Activated T-cell treated with anti-CD3 and anti-CD28 coated beads, Interleukin-2, amount 50 U/mL, for 24 hours (primary cell): ENCODE data around the gene ENPP5.
A peak's percentile ranks its signal among the peaks of the same experiment; 100 is the strongest.
"Not testable (repeated sequence)": the region's sequence is repeated elsewhere in the genome, so short reads cannot be mapped to it uniquely, and the experiment has no call there.

Experiments
- DNase-seq: peaks from one replicate; pipeline ENCODE4 v3.0.0-alpha.2; 2020
- H3K27ac Mint-ChIP-seq: 2 replicates; pipeline ENCODE4 v1.8.0; 2020; ENCODE audit warnings: mild to moderate bottlenecking, mixed read lengths
- H3K27me3 Mint-ChIP-seq: 2 replicates; pipeline ENCODE4 v1.8.0; 2020; ENCODE audit warnings: mixed read lengths
- H3K36me3 Mint-ChIP-seq: 2 replicates; pipeline ENCODE4 v1.8.0; 2020; ENCODE audit warnings: low read depth, mixed read lengths
- H3K4me1 Mint-ChIP-seq: 2 replicates; pipeline ENCODE4 v1.8.0; 2020; ENCODE audit warnings: low read depth, mixed read lengths
- H3K4me3 Mint-ChIP-seq: 2 replicates; pipeline ENCODE4 v1.8.0; 2020; ENCODE audit warnings: mild to moderate bottlenecking, moderate library complexity, mixed read lengths
- H3K9me3 Mint-ChIP-seq: 2 replicates; pipeline ENCODE4 v1.8.0; 2020; ENCODE audit warnings: mixed read lengths

ENPP5 gene

GRCh38 chr6:46138281-46138680 lies 32.5 kb downstream of the ENPP5 start:
- no peak overlapping the region for H3K4me3 Mint-ChIP-seq
- H3K27me3 Mint-ChIP-seq = no peaks in the 10 kb centered on the region
- DNase-seq = no peak
- H3K36me3 Mint-ChIP-seq = peaks cover 20% of the 10 kb centered on the region
- H3K27ac Mint-ChIP-seq = no peak overlapping the region
- no peaks in the 10 kb centered on the region for H3K9me3 Mint-ChIP-seq
- peaks cover 36% of the 10 kb centered on the region for H3K4me1 Mint-ChIP-seq

DNA sequence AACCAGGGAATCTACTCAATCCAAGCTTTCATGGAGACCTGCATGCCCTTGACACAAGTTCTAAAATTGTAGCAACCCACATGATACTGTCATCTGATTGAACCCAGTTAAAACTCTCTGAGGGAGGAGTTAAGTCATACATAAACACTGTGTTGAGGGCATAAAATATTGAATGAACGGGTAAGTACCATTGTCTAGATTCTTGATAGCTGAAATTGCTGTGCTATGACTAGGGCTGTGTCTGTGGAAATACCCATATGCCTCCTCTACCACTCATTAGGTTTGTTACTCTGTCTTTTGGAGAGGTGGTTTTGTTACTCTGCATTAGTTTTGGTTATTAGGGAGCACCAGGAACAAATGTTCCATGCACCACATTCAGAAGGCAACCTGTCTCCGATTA lies 33.4 kb downstream of the ENPP5 start:
- Mint-ChIP-seq H3K27ac (no peak overlapping the region), H3K4me3 (no peak overlapping the region), H3K27me3 (no peaks in the 10 kb centered on the region), H3K4me1 (peaks cover 38% of the 10 kb centered on the region), H3K9me3 (no peaks in the 10 kb centered on the region), H3K36me3 (peaks cover 13% of the 10 kb centered on the region)
- no peak for DNase-seq

DNA sequence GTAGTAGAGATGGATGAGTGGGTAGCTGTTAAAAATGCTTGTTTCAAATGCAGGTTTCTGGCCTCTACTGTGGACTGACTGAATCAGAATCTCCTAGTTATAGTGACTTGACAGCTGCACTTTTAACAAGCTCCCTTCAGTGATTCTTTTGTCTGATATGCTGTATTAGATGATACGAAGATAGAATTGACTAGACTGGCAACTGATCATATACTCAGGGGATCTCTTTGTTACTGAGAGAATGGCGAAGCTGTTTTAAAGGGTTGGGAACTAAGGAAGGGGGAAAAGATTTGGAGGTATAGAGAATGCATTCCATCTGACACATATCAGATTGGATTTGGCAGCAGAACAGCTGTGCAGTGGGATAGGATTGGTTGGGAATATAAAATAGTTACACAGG lies 33.9 kb downstream of the ENPP5 start:
- no peak for DNase-seq
- Mint-ChIP-seq H3K4me3 (no peak overlapping the region), H3K27me3 (no peaks in the 10 kb centered on the region), H3K4me1 (peaks cover 40% of the 10 kb centered on the region), H3K36me3 (peaks cover 11% of the 10 kb centered on the region), H3K9me3 (no peaks in the 10 kb centered on the region), H3K27ac (no peak overlapping the region)

DNA sequence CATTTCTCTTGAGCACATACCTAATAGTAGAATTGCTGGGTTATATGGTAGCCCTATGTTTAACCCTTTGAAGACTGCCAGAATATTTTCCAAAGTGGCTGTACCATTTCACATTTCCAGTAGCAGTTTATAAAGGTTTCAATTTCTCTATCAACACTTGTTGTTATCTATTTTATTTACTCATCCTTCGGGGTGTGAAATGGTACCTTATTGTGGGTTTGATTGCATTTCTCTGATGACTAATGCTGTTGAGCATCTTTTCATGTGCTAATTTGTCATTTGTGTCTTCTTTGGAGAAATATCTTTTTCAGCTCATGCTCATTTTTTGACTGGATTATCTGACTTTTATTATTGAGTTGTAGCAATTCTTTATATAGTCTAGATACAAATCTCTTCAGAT lies 35.6 kb downstream of the ENPP5 start:
- H3K9me3 Mint-ChIP-seq = no peaks in the 10 kb centered on the region
- peaks cover under 1% of the 10 kb centered on the region for H3K36me3 Mint-ChIP-seq
- H3K27me3 Mint-ChIP-seq = no peaks in the 10 kb centered on the region
- H3K27ac Mint-ChIP-seq = no peak overlapping the region
- H3K4me1 Mint-ChIP-seq = peaks cover 46% of the 10 kb centered on the region
- no peak overlapping the region for H3K4me3 Mint-ChIP-seq
- no peak for DNase-seq

- Mint-ChIP-seq H3K27ac (no peak overlapping the region), H3K36me3 (peaks cover 8% of the 10 kb centered on the region), H3K27me3 (no peaks in the 10 kb centered on the region), H3K4me1 (peaks cover 51% of the 10 kb centered on the region), H3K9me3 (no peaks in the 10 kb centered on the region), H3K4me3 (no peak overlapping the region)
- DNase-seq = no peak
Measured at GRCh38 chr6:46134216-46134615, 36.6 kb downstream of the ENPP5 start.

GRCh38 chr6:46131291-46131690 lies 39.5 kb downstream of the ENPP5 start:
- not testable (repeated sequence) for H3K27ac Mint-ChIP-seq, H3K9me3 Mint-ChIP-seq, H3K36me3 Mint-ChIP-seq, H3K27me3 Mint-ChIP-seq, DNase-seq
- Mint-ChIP-seq H3K4me3 (peak overlapping the region; percentile 20), H3K4me1 (peaks cover 51% of the 10 kb centered on the region)

- Mint-ChIP-seq H3K27ac (peak overlapping the region; percentile 82), H3K4me3 (peak overlapping the region; percentile 96), H3K9me3 (no peaks in the 10 kb centered on the region), H3K27me3 (no peaks in the 10 kb centered on the region), H3K36me3 (peaks cover 8% of the 10 kb centered on the region), H3K4me1 (peaks cover 50% of the 10 kb centered on the region)
- DNase-seq = no peak
Measured at GRCh38 chr6:46130666-46131065, 40.1 kb downstream of the ENPP5 start.

DNA sequence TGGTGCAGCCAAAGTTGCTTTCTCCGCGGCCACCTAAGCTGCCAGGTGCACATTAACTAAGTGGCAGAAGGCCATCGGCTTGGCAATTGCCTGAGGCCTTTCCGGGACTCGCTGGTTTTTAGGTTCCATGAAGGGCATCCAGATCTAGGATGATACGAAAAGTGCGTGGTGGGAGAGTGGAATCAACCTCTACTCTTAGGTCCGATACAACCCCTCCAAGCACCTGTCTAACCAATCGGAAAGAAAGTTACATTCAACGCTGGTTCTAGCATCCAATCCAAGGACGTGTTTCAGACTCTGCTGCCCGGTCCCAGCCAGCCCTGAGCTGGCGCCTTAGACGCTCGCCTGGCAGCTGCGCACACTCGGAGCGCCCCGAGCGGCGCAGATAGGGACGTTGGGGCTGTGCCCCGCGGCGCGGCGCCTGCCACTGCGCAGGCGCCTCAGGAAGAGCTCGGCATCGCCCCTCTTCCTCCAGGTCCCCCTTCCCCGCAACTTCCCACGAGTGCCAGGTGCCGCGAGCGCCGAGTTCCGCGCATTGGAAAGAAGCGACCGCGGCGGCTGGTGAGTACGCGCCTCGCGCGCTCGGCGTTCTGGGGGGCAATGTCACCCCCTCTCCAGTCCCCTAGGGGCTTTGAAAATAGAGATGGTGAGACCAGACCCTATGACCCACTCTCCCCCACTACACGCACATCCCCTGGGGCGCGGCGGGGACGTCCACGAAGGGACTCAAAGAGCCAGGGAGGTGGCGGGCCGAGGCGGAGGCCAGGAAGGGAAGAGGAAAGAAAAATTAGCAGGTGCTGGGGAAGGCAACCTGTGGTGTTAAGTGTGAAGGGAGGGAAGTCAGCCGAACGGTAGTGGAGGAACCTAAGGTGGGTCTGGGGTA lies 40.9 kb downstream of the ENPP5 start, which contains the start of gene ENPP4:
TSS of gene ENPP4 (plus strand) at position 361 of the 883 bp plus-strand sequence. CDS start 9,595 bp downstream, outside the sequence.
- peaks cover 43% of the 10 kb centered on the region for H3K4me1 Mint-ChIP-seq
- peak within 1 kb of the TSS; percentile 96 for H3K4me3 Mint-ChIP-seq
- H3K36me3 Mint-ChIP-seq = peaks cover 8% of the 10 kb centered on the region
- peak within 1 kb of the TSS; percentile 82 for H3K27ac Mint-ChIP-seq
- no peaks in the 10 kb centered on the region for H3K9me3 Mint-ChIP-seq
- DNase-seq = peak; percentile 88
- no peaks in the 10 kb centered on the region for H3K27me3 Mint-ChIP-seq

GRCh38 chr6:46129291-46129628 lies 41.5 kb downstream of the ENPP5 start:
- H3K27ac Mint-ChIP-seq = peak overlapping the region; percentile 82
- H3K4me3 Mint-ChIP-seq = peak overlapping the region; percentile 96
- H3K4me1 Mint-ChIP-seq = peaks cover 42% of the 10 kb centered on the region
- H3K9me3 Mint-ChIP-seq = no peaks in the 10 kb centered on the region
- no peaks in the 10 kb centered on the region for H3K27me3 Mint-ChIP-seq
- H3K36me3 Mint-ChIP-seq = peaks cover 8% of the 10 kb centered on the region
- no peak for DNase-seq

GRCh38 chr6:46128476-46128875 lies 42.3 kb downstream of the ENPP5 start:
- peak overlapping the region; percentile 96 for H3K4me3 Mint-ChIP-seq
- H3K27me3 Mint-ChIP-seq = no peaks in the 10 kb centered on the region
- peak overlapping the region; percentile 4 for H3K27ac Mint-ChIP-seq
- peaks cover 8% of the 10 kb centered on the region for H3K36me3 Mint-ChIP-seq
- peaks cover 35% of the 10 kb centered on the region for H3K4me1 Mint-ChIP-seq
- no peaks in the 10 kb centered on the region for H3K9me3 Mint-ChIP-seq
- DNase-seq = no peak

- H3K4me3 Mint-ChIP-seq, H3K27ac Mint-ChIP-seq, DNase-seq, H3K27me3 Mint-ChIP-seq, H3K9me3 Mint-ChIP-seq: not testable (repeated sequence)
- Mint-ChIP-seq H3K4me1 (peaks cover 33% of the 10 kb centered on the region), H3K36me3 (peaks cover 28% of the 10 kb centered on the region)
Measured at GRCh38 chr6:46119679-46120078, 51.1 kb downstream of the ENPP5 start.

GRCh38 chr6:46118836-46119235 lies 51.9 kb downstream of the ENPP5 start:
- Mint-ChIP-seq H3K27ac (no peak overlapping the region), H3K4me1 (peaks cover 33% of the 10 kb centered on the region), H3K4me3 (no peak overlapping the region), H3K9me3 (peaks cover 2% of the 10 kb centered on the region), H3K27me3 (no peaks in the 10 kb centered on the region), H3K36me3 (peaks cover 28% of the 10 kb centered on the region)
- no peak for DNase-seq

- Mint-ChIP-seq H3K4me3 (no peak overlapping the region), H3K4me1 (peaks cover 33% of the 10 kb centered on the region), H3K36me3 (peaks cover 30% of the 10 kb centered on the region), H3K27ac (no peak overlapping the region), H3K9me3 (peaks cover 2% of the 10 kb centered on the region), H3K27me3 (no peaks in the 10 kb centered on the region)
- no peak for DNase-seq
Measured at GRCh38 chr6:46118157-46118556, 52.6 kb downstream of the ENPP5 start.

GRCh38 chr6:46116289-46116688 lies 54.5 kb downstream of the ENPP5 start:
- Mint-ChIP-seq H3K27me3 (no peaks in the 10 kb centered on the region), H3K4me3 (no peak overlapping the region), H3K4me1 (peaks cover 24% of the 10 kb centered on the region), H3K36me3 (peaks cover 34% of the 10 kb centered on the region), H3K27ac (no peak overlapping the region), H3K9me3 (peaks cover 11% of the 10 kb centered on the region)
- DNase-seq = no peak

- no peak for DNase-seq
- Mint-ChIP-seq H3K4me3 (no peak overlapping the region), H3K36me3 (peaks cover 34% of the 10 kb centered on the region), H3K27me3 (no peaks in the 10 kb centered on the region), H3K4me1 (peaks cover 23% of the 10 kb centered on the region), H3K9me3 (peaks cover 11% of the 10 kb centered on the region), H3K27ac (no peak overlapping the region)
Measured at GRCh38 chr6:46115634-46116033, 55.1 kb downstream of the ENPP5 start.
